ENCODE measurements around the gene DLEC1.
"Not testable (repeated sequence)": the region's sequence is repeated elsewhere in the genome, so short reads cannot be mapped to it uniquely, and the experiment has no call there.

DLEC1 gene

GRCh38 chr3:38038447-38038911, 529 bp upstream of the DLEC1 start:
- DNase-seq (ENCODE audit: low read depth), result no peak

- DNase-seq (ENCODE audit: low read depth), result no peak
These were observed 872 bp downstream of the DLEC1 start for GRCh38 chr3:38039899-38040261.

- DNase-seq (ENCODE audit: low read depth), result no peak
These were observed 1.4 kb downstream of the DLEC1 start for GRCh38 chr3:38040401-38040800.

GRCh38 chr3:38043486-38043885, 4.5 kb downstream of the DLEC1 start:
- DNase-seq (ENCODE audit: low read depth), result no peak

- DNase-seq (ENCODE audit: low read depth), result no peak
These were observed 7.0 kb downstream of the DLEC1 start for GRCh38 chr3:38046027-38046426.

- no peak for DNase-seq (ENCODE audit: low read depth)
These were observed 7.8 kb downstream of the DLEC1 start for GRCh38 chr3:38046821-38047220.

GRCh38 chr3:38047896-38048295, 8.9 kb downstream of the DLEC1 start:
- DNase-seq (ENCODE audit: low read depth), result no peak

- no peak for DNase-seq (ENCODE audit: low read depth)
These were observed 10.5 kb downstream of the DLEC1 start for GRCh38 chr3:38049358-38050126.

GRCh38 chr3:38051131-38051530, 12.1 kb downstream of the DLEC1 start:
- no peak for DNase-seq (ENCODE audit: low read depth)

GRCh38 chr3:38053286-38053685, 14.3 kb downstream of the DLEC1 start:
- not testable (repeated sequence) for DNase-seq (ENCODE audit: low read depth)

- DNase-seq (ENCODE audit: low read depth), result not testable (repeated sequence)
These were observed 14.9 kb downstream of the DLEC1 start for GRCh38 chr3:38053813-38054498.

- no peak for DNase-seq (ENCODE audit: low read depth)
These were observed 15.5 kb downstream of the DLEC1 start for GRCh38 chr3:38054499-38055001.

GRCh38 chr3:38059148-38059547, 20.1 kb downstream of the DLEC1 start:
- DNase-seq (ENCODE audit: low read depth), result no peak

- no peak for DNase-seq (ENCODE audit: low read depth)
These were observed 20.6 kb downstream of the DLEC1 start for GRCh38 chr3:38059591-38059990.

GRCh38 chr3:38062809-38063208, 23.8 kb downstream of the DLEC1 start:
- DNase-seq (ENCODE audit: low read depth), result no peak

- not testable (repeated sequence) for DNase-seq (ENCODE audit: low read depth)
These were observed 25.4 kb downstream of the DLEC1 start for GRCh38 chr3:38064453-38064852.

GRCh38 chr3:38067508-38068233, 28.7 kb downstream of the DLEC1 start:
- DNase-seq (ENCODE audit: low read depth), result no peak

GRCh38 chr3:38070013-38070412, 31.0 kb downstream of the DLEC1 start:
- no peak for DNase-seq (ENCODE audit: low read depth)

GRCh38 chr3:38077073-38077472, 38.1 kb downstream of the DLEC1 start:
- DNase-seq (ENCODE audit: low read depth), result not testable (repeated sequence)

GRCh38 chr3:38082296-38082695, 43.3 kb downstream of the DLEC1 start:
- DNase-seq (ENCODE audit: low read depth), result not testable (repeated sequence)

GRCh38 chr3:38083254-38083653, 44.2 kb downstream of the DLEC1 start:
- DNase-seq (ENCODE audit: low read depth), result not testable (repeated sequence)

GRCh38 chr3:38083871-38084333, 44.9 kb downstream of the DLEC1 start:
- DNase-seq (ENCODE audit: low read depth), result no peak
